Ectodermal cell (in vitro differentiated cells): ENCODE data around the gene SEZ6.

Experiments
- H3K27ac ChIP-seq: 2 replicates; pipeline ENCODE4 v1.7.0; 2013; ENCODE audit warnings: mild to moderate bottlenecking, low read depth, low read length; ENCODE audit not compliant: insufficient read depth, poor library complexity, severe bottlenecking
- H3K27me3 ChIP-seq: 2 replicates; pipeline ENCODE4 v1.7.0; 2013; ENCODE audit warnings: mild to moderate bottlenecking, low read length; ENCODE audit not compliant: insufficient read depth, control insufficient read depth, poor library complexity, severe bottlenecking
- H3K36me3 ChIP-seq: one replicate; pipeline ENCODE4 v1.7.0; 2013; ENCODE audit warnings: low read length; ENCODE audit not compliant: control insufficient read depth, insufficient read depth
- H3K4me1 ChIP-seq: one replicate; pipeline ENCODE4 v1.7.0; 2013; ENCODE audit warnings: low read length; ENCODE audit not compliant: control insufficient read depth, insufficient read depth
- H3K4me3 ChIP-seq: 2 replicates; pipeline ENCODE4 v1.7.0; 2013; ENCODE audit warnings: low read depth, low read length, control low read depth; ENCODE audit not compliant: insufficient read depth
- H3K9me3 ChIP-seq: 2 replicates; pipeline ENCODE4 v1.7.0; 2013; ENCODE audit warnings: mild to moderate bottlenecking, low read length, moderate library complexity; ENCODE audit not compliant: control insufficient read depth
- WGBS, 2 experiments: methylation state at CpG; one replicate each; pipeline ENCODE4 v1.1.7; 2013; ENCODE audit warnings: missing lambda C conversion rate in 2 of 2; 5-methylcytosine and 5-hydroxymethylcytosine counted together

Gene SEZ6

GRCh38 chr17:28947639-28948038, 58.2 kb downstream of the SEZ6 start:
- H3K27me3 ChIP-seq = no peaks in the 10 kb centered on the region
- H3K4me1 ChIP-seq = peaks cover 11% of the 10 kb centered on the region
- WGBS, 2 experiments = 68 to 89% methylated on average over 2 to 3 of the region's 3 CpGs
- no peaks in the 10 kb centered on the region for H3K9me3 ChIP-seq
- no peaks in the 10 kb centered on the region for H3K36me3 ChIP-seq
- no peak overlapping the region for H3K27ac ChIP-seq
- peak overlapping the region; percentile 95 for H3K4me3 ChIP-seq

GRCh38 chr17:28946239-28946638, 59.6 kb downstream of the SEZ6 start:
- Histone ChIP-seq H3K4me1 (peaks cover 15% of the 10 kb centered on the region), H3K27me3 (no peaks in the 10 kb centered on the region), H3K9me3 (no peaks in the 10 kb centered on the region), H3K4me3 (no peak overlapping the region), H3K36me3 (no peaks in the 10 kb centered on the region), H3K27ac (no peak overlapping the region)
- 92 to 93% methylated on average over 4 of the region's 4 CpGs for WGBS, 2 experiments

DNA sequence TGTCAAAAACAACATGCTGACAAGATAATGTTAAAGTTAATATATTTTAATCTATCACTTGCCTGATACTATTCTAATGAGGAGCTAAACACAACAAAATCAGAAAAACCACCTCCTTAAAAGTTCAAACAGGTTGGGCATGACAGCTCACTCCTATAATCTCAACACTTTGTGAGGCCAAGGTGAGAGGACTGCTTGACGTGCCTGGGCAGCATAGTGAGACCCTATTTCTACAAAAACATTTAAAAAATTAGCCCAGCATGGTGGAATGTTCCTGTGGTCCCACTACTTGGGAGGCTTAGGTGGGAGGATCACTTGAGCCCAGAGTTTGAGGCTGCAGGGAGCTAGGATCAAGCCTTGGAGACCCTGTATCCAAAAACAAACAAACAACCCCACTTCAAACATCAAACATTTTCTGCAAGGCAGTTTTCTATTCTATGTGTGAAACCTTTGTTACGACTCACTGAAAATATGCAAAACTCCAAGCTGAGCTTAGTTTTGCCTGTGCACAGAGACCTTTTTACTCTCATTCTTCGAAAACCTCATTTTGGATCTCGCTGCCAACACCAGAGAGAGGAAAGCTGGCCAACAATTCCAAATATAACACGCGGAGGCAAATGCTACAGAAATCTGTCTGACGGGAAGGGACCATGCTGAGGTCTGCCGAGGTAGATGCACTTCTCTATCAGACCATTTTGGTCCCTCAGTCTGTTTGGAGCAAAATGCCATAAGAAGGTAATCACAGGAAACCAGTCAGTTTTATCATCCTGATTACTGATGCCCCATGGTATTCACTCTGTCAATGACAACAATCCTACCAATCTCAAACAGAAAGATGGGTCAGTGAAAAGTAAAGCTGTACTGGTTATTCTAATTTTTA, 60.7 kb downstream of the SEZ6 start:
- Histone ChIP-seq H3K9me3 (no peaks in the 10 kb centered on the region), H3K36me3 (no peaks in the 10 kb centered on the region), H3K4me3 (no peak overlapping the region), H3K4me1 (peaks cover 26% of the 10 kb centered on the region), H3K27ac (no peak overlapping the region), H3K27me3 (no peaks in the 10 kb centered on the region)
- WGBS, 2 experiments = 94% methylated on average over 8 of the region's 8 CpGs

- no peaks in the 10 kb centered on the region for H3K27me3 ChIP-seq
- H3K27ac ChIP-seq = no peak overlapping the region
- H3K9me3 ChIP-seq = no peaks in the 10 kb centered on the region
- WGBS, 2 experiments = 95 to 98% methylated on average over 3 of the region's 4 CpGs
- H3K4me3 ChIP-seq = no peak overlapping the region
- no peaks in the 10 kb centered on the region for H3K36me3 ChIP-seq
- peaks cover 34% of the 10 kb centered on the region for H3K4me1 ChIP-seq
Measured at GRCh38 chr17:28944343-28944742, 61.5 kb downstream of the SEZ6 start.

DNA sequence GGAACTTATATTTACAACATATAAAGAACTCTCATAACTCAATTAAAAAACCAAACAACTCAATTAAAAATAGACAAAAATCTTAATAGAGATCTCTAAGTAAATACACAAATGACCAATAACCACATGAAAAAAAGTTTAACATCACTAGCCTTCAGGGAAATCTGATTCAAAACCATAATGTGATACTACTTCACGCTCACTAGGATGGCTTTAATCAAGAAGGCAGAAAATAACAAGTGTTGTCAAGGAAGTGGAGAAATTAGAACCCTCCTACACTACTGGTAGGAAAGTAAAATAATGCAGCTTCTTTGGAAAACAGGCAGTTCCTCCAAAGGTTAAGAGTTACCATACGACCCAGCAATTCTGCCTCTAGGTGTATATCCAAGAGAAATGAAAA, 62.9 kb downstream of the SEZ6 start:
- H3K9me3 ChIP-seq = no peaks in the 10 kb centered on the region
- H3K27ac ChIP-seq = no peak overlapping the region
- no peaks in the 10 kb centered on the region for H3K36me3 ChIP-seq
- H3K4me1 ChIP-seq = peaks cover 36% of the 10 kb centered on the region
- 93 to 97% methylated on average over 2 of the region's 2 CpGs for WGBS, 2 experiments
- no peak overlapping the region for H3K4me3 ChIP-seq
- no peaks in the 10 kb centered on the region for H3K27me3 ChIP-seq

- no peaks in the 10 kb centered on the region for H3K9me3 ChIP-seq
- no CpG with 5 or more reads among the region's 1 CpG for WGBS, 2 experiments
- no peak overlapping the region for H3K27ac ChIP-seq
- no peaks in the 10 kb centered on the region for H3K27me3 ChIP-seq
- no peak overlapping the region for H3K4me3 ChIP-seq
- H3K36me3 ChIP-seq = no peaks in the 10 kb centered on the region
- peaks cover 47% of the 10 kb centered on the region for H3K4me1 ChIP-seq
Measured at GRCh38 chr17:28941251-28941650, 64.6 kb downstream of the SEZ6 start.

- peak overlapping the region; percentile 52 for H3K27ac ChIP-seq
- WGBS, 2 experiments = 29 to 41% methylated on average over 3 of the region's 3 CpGs
- H3K36me3 ChIP-seq = no peaks in the 10 kb centered on the region
- no peaks in the 10 kb centered on the region for H3K9me3 ChIP-seq
- no peak overlapping the region for H3K4me3 ChIP-seq
- peaks cover 53% of the 10 kb centered on the region for H3K4me1 ChIP-seq
- no peaks in the 10 kb centered on the region for H3K27me3 ChIP-seq
Measured at GRCh38 chr17:28940675-28941074, 65.2 kb downstream of the SEZ6 start.

DNA sequence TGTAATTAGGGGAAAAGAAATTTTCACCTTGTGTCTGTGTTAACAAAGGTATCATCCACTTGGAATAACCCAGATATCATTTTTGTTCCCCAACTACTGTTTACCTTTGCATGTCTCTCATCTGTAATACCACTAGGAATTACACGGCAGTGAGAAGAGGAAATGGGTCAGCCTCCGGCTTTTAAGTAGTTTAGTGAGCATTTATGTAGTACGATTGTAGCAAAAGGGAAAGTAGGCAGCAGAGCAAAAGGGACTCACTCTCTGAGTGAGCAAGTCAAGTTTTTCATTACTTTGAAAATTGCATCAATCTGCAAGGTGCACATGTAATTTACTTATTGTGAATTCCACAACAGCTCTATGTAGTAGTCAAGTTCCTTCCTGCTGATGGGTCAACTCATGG, 65.7 kb downstream of the SEZ6 start:
- WGBS, 2 experiments = 83 to 88% methylated on average over 3 of the region's 3 CpGs
- peaks cover 54% of the 10 kb centered on the region for H3K4me1 ChIP-seq

DNA sequence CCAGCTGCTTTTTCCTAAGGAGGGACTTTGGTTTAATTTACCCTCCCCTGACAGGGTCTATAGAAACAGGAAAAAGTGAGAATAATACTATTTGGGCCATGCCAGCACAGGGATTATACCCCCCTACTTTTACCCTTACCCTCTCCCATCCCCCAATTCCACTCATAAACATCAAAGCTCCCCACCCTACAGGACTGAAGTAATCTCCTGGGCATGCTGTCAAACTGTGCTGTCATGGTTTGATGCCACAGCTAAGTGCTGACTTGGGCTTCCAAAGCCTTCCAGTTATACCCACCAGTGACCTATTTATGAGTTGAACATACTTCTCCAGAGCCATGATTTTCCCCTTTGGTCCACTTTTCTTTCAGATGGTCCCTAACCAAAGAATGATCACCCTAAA, 67.3 kb downstream of the SEZ6 start:
- H3K27ac ChIP-seq = no peak overlapping the region
- no peaks in the 10 kb centered on the region for H3K36me3 ChIP-seq
- H3K4me3 ChIP-seq = no peak overlapping the region

More for the DNA sequence above, 65.7 kb downstream of the SEZ6 start:
- Histone ChIP-seq H3K9me3 (no peaks in the 10 kb centered on the region), H3K4me3 (no peak overlapping the region), H3K27me3 (no peaks in the 10 kb centered on the region), H3K27ac (peak overlapping the region; percentile 52), H3K36me3 (no peaks in the 10 kb centered on the region)

GRCh38 chr17:28937044-28937729, 68.6 kb downstream of the SEZ6 start:
- whole genome bisulfite sequencing, 2 experiments = 76 to 88% methylated on average over 5 of the region's 5 CpGs
- Histone ChIP-seq H3K4me3 (no peak overlapping the region), H3K4me1 (peaks cover 54% of the 10 kb centered on the region), H3K9me3 (no peaks in the 10 kb centered on the region), H3K27ac (peak overlapping the region; percentile 50), H3K27me3 (no peaks in the 10 kb centered on the region), H3K36me3 (no peaks in the 10 kb centered on the region)

More for the DNA sequence above, 67.3 kb downstream of the SEZ6 start:
- Histone ChIP-seq H3K4me1 (peaks cover 54% of the 10 kb centered on the region), H3K27me3 (no peaks in the 10 kb centered on the region), H3K9me3 (no peaks in the 10 kb centered on the region)
